Lower lobe of right lung (tissue), 2 donors: ENCODE results near the gene LRP1-AS. TPM values are rescaled to one million over a fixed set of nuclear protein-coding genes. Genes with fewer than 3 reads are reported as not detected.

Source experiments
- ATAC-seq, 2 donors: fragments of 200-7000 bp; cut with Tn5 transposase; one replicate each; pipeline ENCODE4 v1.9.1; 2020 to 2022; ENCODE audit warnings: mild to moderate bottlenecking in 2 of 2, moderate library complexity in 2 of 2
- DNase-seq: peaks from one replicate; pipeline ENCODE4 v3.0.0-alpha.2; 2020
- H3K27ac ChIP-seq: fragments of 200-600 bp; one replicate; pipeline ENCODE4 v1.8.0; 2022
- H3K27me3 ChIP-seq: fragments of 200-600 bp; one replicate; pipeline ENCODE4 v1.8.0; 2022; ENCODE audit warnings: low read depth
- H3K36me3 ChIP-seq: fragments of 200-600 bp; one replicate; pipeline ENCODE4 v1.8.0; 2022; ENCODE audit warnings: mild to moderate bottlenecking
- H3K4me1 ChIP-seq: fragments of 200-600 bp; one replicate; pipeline ENCODE4 v1.8.0; 2022
- H3K4me3 ChIP-seq: fragments of 200-600 bp; one replicate; pipeline ENCODE4 v1.8.0; 2022; ENCODE audit warnings: mild to moderate bottlenecking
- H3K9me3 ChIP-seq: fragments of 200-600 bp; one replicate; pipeline ENCODE4 v1.8.0; 2022
- intact Hi-C: fragments of 100-400 bp; cut with DNase I; formaldehyde crosslinking; loops from one replicate; pipeline ENCODE4 v1.11.0; 2022
- total RNA-seq: library from RNA; stranded (reverse); fragmentation: NEBNext Ultra II Directional; extraction: Animal tissue kit (Norgen Biotek cat#: 25700); gene quantifications from one replicate; pipeline ENCODE4 v1.2.1, GENCODE V29; 2021
- TF ChIP-seq, protein P1 (sequence below): fragments of 200-600 bp; IDR thresholded peaks from one replicate; pipeline ENCODE4 v1.8.0; 2022; ENCODE audit warnings: antibody characterized with exemption, mild to moderate bottlenecking
- donor health status: DM: no; HTN: yes; CAD: no; lungs with severe emphysema.

LRP1-AS gene
- total RNA-seq, 1 donor from 2014 or later, result not detected

- no peaks in the 10 kb centered on the region for H3K27me3 ChIP-seq
- DNase-seq (no peak), ATAC-seq (no peak)
- H3K27ac ChIP-seq, result no peak overlapping the region
- peaks cover 92% of the 10 kb centered on the region for H3K36me3 ChIP-seq
- intact Hi-C loops, result no loop called here
- peaks cover 23% of the 10 kb centered on the region for H3K4me1 ChIP-seq
- no peaks in the 10 kb centered on the region for H3K9me3 ChIP-seq
- H3K4me3 ChIP-seq, result no peak overlapping the region
- TF ChIP-seq, protein P1, sequence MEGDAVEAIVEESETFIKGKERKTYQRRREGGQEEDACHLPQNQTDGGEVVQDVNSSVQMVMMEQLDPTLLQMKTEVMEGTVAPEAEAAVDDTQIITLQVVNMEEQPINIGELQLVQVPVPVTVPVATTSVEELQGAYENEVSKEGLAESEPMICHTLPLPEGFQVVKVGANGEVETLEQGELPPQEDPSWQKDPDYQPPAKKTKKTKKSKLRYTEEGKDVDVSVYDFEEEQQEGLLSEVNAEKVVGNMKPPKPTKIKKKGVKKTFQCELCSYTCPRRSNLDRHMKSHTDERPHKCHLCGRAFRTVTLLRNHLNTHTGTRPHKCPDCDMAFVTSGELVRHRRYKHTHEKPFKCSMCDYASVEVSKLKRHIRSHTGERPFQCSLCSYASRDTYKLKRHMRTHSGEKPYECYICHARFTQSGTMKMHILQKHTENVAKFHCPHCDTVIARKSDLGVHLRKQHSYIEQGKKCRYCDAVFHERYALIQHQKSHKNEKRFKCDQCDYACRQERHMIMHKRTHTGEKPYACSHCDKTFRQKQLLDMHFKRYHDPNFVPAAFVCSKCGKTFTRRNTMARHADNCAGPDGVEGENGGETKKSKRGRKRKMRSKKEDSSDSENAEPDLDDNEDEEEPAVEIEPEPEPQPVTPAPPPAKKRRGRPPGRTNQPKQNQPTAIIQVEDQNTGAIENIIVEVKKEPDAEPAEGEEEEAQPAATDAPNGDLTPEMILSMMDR, result no peak
Measured at GRCh38 chr12:57104292-57104910, 43.0 kb downstream of the LRP1-AS start.

DNA sequence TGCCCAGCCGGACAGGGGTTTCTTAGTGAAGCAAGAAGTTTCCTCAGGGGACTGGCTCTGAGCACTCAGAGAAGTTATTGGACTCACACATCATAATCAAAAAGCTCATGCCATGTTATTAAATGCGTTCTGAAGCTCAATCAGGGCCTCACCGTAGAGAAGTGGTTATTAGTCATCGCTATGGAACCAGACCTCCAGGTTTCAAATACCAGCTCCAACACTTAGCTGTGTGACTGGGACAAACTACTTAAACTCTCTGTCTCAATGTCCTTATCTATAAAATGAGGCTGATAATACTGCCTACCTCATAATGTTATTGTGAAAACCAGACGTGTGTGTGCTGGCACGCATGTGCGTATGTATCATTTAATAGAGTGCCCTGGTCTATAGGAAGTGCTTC lies 43.6 kb downstream of the LRP1-AS start:
- H3K36me3 ChIP-seq, result peaks cover 97% of the 10 kb centered on the region
- no peaks in the 10 kb centered on the region for H3K27me3 ChIP-seq
- DNase-seq (no peak), ATAC-seq (peak in 1 of 2 donors; percentile 24)
- H3K27ac ChIP-seq, result no peak overlapping the region
- intact Hi-C loops, result no loop called here
- H3K4me3 ChIP-seq, result no peak overlapping the region
- TF ChIP-seq, protein P1, result no peak
- no peaks in the 10 kb centered on the region for H3K9me3 ChIP-seq
- H3K4me1 ChIP-seq, result peaks cover 18% of the 10 kb centered on the region

GRCh38 chr12:57101892-57102695 lies 45.3 kb downstream of the LRP1-AS start:
- no peak overlapping the region for H3K27ac ChIP-seq
- ATAC-seq, result no peak
- peaks cover under 1% of the 10 kb centered on the region for H3K4me1 ChIP-seq
- TF ChIP-seq, protein P1, result no peak
- no peak overlapping the region for H3K4me3 ChIP-seq
- no peak for DNase-seq
- intact Hi-C loops, result no loop called here
- peaks cover 100% of the 10 kb centered on the region for H3K36me3 ChIP-seq
- H3K9me3 ChIP-seq, result no peaks in the 10 kb centered on the region
- H3K27me3 ChIP-seq, result no peaks in the 10 kb centered on the region

DNA sequence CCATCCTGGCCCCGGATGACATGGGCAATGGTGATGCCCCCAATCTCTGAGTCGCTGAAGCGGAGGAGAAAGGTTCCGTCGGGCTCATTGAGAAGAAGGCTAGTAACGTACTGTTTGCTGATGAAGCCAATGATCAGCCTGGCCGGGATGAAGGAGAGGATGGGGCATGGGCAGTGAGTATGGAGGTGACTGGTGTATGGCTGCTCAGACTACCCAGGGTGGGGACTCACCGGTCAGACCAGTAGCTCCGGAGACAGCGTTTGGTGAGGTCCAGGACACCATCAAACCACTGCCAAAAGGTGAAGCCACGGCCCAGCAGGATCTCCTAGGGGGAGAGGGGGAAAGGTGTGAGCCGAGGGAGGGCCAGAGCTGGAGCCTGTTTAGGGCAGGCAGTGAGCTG lies 47.7 kb downstream of the LRP1-AS start:
- H3K27ac ChIP-seq, result no peak overlapping the region
- intact Hi-C loops, result no loop called here
- TF ChIP-seq, protein P1, result no peak
- no peak for ATAC-seq
- H3K36me3 ChIP-seq, result peaks cover 100% of the 10 kb centered on the region
- H3K4me1 ChIP-seq, result peaks cover under 1% of the 10 kb centered on the region
- no peaks in the 10 kb centered on the region for H3K27me3 ChIP-seq
- H3K4me3 ChIP-seq, result no peak overlapping the region
- no peaks in the 10 kb centered on the region for H3K9me3 ChIP-seq
- no peak for DNase-seq

DNA sequence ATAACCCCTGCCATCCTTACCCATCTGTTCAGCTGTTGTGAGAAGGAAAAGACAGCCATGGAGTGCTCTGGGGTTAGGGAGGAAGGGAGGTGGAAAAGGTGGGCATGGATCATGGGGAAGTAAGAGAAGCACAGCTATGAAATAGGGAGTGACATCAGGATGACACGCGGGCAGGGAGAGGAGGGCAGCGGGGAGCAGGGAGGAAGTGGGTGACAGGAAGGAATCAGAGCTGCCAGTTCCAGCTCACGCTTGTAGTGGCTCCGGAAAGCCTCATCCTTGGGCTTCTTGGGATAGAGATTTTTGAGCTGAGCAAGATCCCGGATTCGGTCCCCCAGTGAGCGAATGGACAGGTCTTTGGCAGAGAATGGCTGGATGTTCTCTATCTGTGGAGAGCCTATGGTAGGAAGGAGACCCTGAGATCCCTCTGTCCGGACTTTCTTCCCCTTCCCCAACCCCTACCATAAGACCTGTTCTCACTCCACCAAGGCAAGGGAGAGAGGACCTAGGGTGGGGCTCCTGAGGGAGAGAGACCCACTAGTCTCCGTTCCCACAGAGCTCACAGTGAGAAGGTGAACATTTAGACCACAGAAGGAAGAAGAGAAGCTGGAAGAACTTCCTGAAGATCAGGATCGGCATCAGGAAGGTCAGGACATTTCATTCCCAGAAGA lies 48.2 kb downstream of the LRP1-AS start:
- Histone ChIP-seq H3K27me3 (no peaks in the 10 kb centered on the region), H3K9me3 (no peaks in the 10 kb centered on the region), H3K27ac (peak overlapping the region; percentile 11), H3K4me1 (peaks cover 6% of the 10 kb centered on the region), H3K36me3 (peaks cover 100% of the 10 kb centered on the region), H3K4me3 (no peak overlapping the region)
- ATAC-seq (no peak), DNase-seq (no peak)
- intact Hi-C loops, result no loop called here
- TF ChIP-seq, protein P1, result no peak
